Osteoblast (primary cell): ENCODE data around the gene GRPEL2. TPM values are rescaled to one million over a fixed set of nuclear protein-coding genes. Genes with fewer than 3 reads are reported as not detected.

Experiments used
- DNase-seq: peaks from one replicate; pipeline ENCODE4 v3.0.0; 2011; ENCODE audit warnings: low spot score, mixed read lengths; ENCODE audit not compliant: insufficient read length; ENCODE audit errors: missing footprints
- H2AFZ ChIP-seq: 2 replicates; pipeline ENCODE4 v1.6.0; 2011; ENCODE audit warnings: mild to moderate bottlenecking, low read length
- H3K27ac ChIP-seq: 2 replicates; pipeline ENCODE4 v1.5.1; 2011; ENCODE audit warnings: mild to moderate bottlenecking, low read depth, low read length, moderate library complexity
- H3K27me3 ChIP-seq: 2 replicates; pipeline ENCODE4 v1.6.0; 2012; ENCODE audit warnings: mild to moderate bottlenecking, control low read depth, inconsistent platforms, low read length, moderate library complexity; ENCODE audit not compliant: insufficient read depth
- H3K36me3 ChIP-seq: 2 replicates; pipeline ENCODE4 v1.5.1; 2011; ENCODE audit warnings: mild to moderate bottlenecking, low read length, control low read depth, moderate library complexity; ENCODE audit not compliant: insufficient read depth
- H3K4me1 ChIP-seq: 2 replicates; pipeline ENCODE4 v1.5.1; 2011; ENCODE audit warnings: mild to moderate bottlenecking, low read length, control low read depth, moderate library complexity; ENCODE audit not compliant: insufficient read depth
- H3K4me2 ChIP-seq: 2 replicates; pipeline ENCODE4 v1.6.0; 2011; ENCODE audit warnings: mild to moderate bottlenecking, low read length; ENCODE audit not compliant: insufficient read depth
- H3K4me3 ChIP-seq: fragments of 200-600 bp; sonication (generic); 3 replicates; pipeline ENCODE4 v1.5.1; 2012; ENCODE audit warnings: mild to moderate bottlenecking, low read length, inconsistent platforms; ENCODE audit not compliant: insufficient read depth
- H3K79me2 ChIP-seq: 2 replicates; pipeline ENCODE4 v1.6.0; 2012; ENCODE audit warnings: mild to moderate bottlenecking, low read length, control low read depth, inconsistent platforms; ENCODE audit not compliant: insufficient read depth
- H3K9me3 ChIP-seq: 2 replicates; pipeline ENCODE4 v1.5.1; 2011; ENCODE audit warnings: low read depth, low read length, control low read depth
- H4K20me1 ChIP-seq: 2 replicates; pipeline ENCODE4 v1.6.0; 2012; ENCODE audit warnings: mild to moderate bottlenecking, low read length, control low read depth; ENCODE audit not compliant: insufficient read depth
- CTCF ChIP-seq: IDR thresholded peaks from 2 replicates; pipeline ENCODE4 v1.5.1; 2011; ENCODE audit warnings: mild to moderate bottlenecking, low read depth, low read length, moderate library complexity; ENCODE audit errors: extremely low read depth
- total RNA-seq: library from RNA; depleted of rRNA; stranded (reverse); fragments of >200 nt; gene quantifications from 2 replicates; pipeline ENCODE4 v1.2.3, GENCODE V29; 2012

GRPEL2 gene
- total RNA-seq, 1 donor, result 34.7 TPM

GRCh38 chr5:149360272-149360671 lies 15.0 kb downstream of the GRPEL2 start:
- Histone ChIP-seq H3K4me2 (no peak overlapping the region), H4K20me1 (no peaks in the 10 kb centered on the region), H3K4me3 (no peak overlapping the region), H3K4me1 (peaks cover 13% of the 10 kb centered on the region), H2AFZ (no peak overlapping the region), H3K9me3 (no peaks in the 10 kb centered on the region), H3K79me2 (no peaks in the 10 kb centered on the region), H3K36me3 (no peaks in the 10 kb centered on the region), H3K27ac (no peak overlapping the region), H3K27me3 (no peaks in the 10 kb centered on the region)
- TF ChIP-seq CTCF, result no peak
- no peak for DNase-seq

GRCh38 chr5:149362541-149362940 lies 17.2 kb downstream of the GRPEL2 start:
- H3K27ac ChIP-seq, result no peak overlapping the region
- H3K4me1 ChIP-seq, result peaks cover 9% of the 10 kb centered on the region
- no peaks in the 10 kb centered on the region for H3K27me3 ChIP-seq
- DNase-seq, result no peak
- H3K4me3 ChIP-seq, result no peak overlapping the region
- no peak overlapping the region for H3K4me2 ChIP-seq
- H2AFZ ChIP-seq, result no peak overlapping the region
- H3K79me2 ChIP-seq, result no peaks in the 10 kb centered on the region
- H4K20me1 ChIP-seq, result no peaks in the 10 kb centered on the region
- H3K9me3 ChIP-seq, result no peaks in the 10 kb centered on the region
- TF ChIP-seq CTCF, result no peak
- H3K36me3 ChIP-seq, result no peaks in the 10 kb centered on the region

GRCh38 chr5:149363358-149363757 lies 18.1 kb downstream of the GRPEL2 start:
- DNase-seq, result no peak
- H4K20me1 ChIP-seq, result no peaks in the 10 kb centered on the region
- H3K9me3 ChIP-seq, result no peaks in the 10 kb centered on the region
- no peaks in the 10 kb centered on the region for H3K27me3 ChIP-seq
- no peak overlapping the region for H3K4me3 ChIP-seq
- no peak overlapping the region for H3K27ac ChIP-seq
- H3K4me1 ChIP-seq, result peaks cover 5% of the 10 kb centered on the region
- no peaks in the 10 kb centered on the region for H3K79me2 ChIP-seq
- no peaks in the 10 kb centered on the region for H3K36me3 ChIP-seq
- TF ChIP-seq CTCF, result no peak
- no peak overlapping the region for H3K4me2 ChIP-seq
- H2AFZ ChIP-seq, result no peak overlapping the region

- H4K20me1 ChIP-seq, result no peaks in the 10 kb centered on the region
- H3K36me3 ChIP-seq, result no peaks in the 10 kb centered on the region
- H3K4me2 ChIP-seq, result no peak overlapping the region
- no peak for TF ChIP-seq CTCF
- no peaks in the 10 kb centered on the region for H3K27me3 ChIP-seq
- DNase-seq, result no peak
- no peaks in the 10 kb centered on the region for H3K9me3 ChIP-seq
- H3K4me3 ChIP-seq, result no peak overlapping the region
- no peaks in the 10 kb centered on the region for H3K79me2 ChIP-seq
- H3K4me1 ChIP-seq, result no peaks in the 10 kb centered on the region
- H2AFZ ChIP-seq, result no peak overlapping the region
- H3K27ac ChIP-seq, result no peak overlapping the region
These were observed 18.6 kb downstream of the GRPEL2 start for GRCh38 chr5:149363936-149364335.
